H9 (cell line): Measurements from ENCODE around the gene MAP3K20. TPM values are rescaled to one million over a fixed set of nuclear protein-coding genes. Genes with fewer than 3 reads are reported as not detected.

Experiments
- DNase-seq: peaks from one replicate; pipeline ENCODE4 v3.0.0-alpha.2; 2017
- H2AFZ ChIP-seq: one replicate; pipeline ENCODE4 v1.6.1; 2013; ENCODE audit warnings: mild to moderate bottlenecking, low read length, control low read depth, moderate library complexity
- H2AK5ac ChIP-seq: 2 replicates; pipeline ENCODE4 v1.6.1; 2013; ENCODE audit warnings: low read length, control low read depth, mixed read lengths; ENCODE audit not compliant: insufficient read length
- H2BK120ac ChIP-seq: one replicate; pipeline ENCODE4 v1.6.1; 2013; ENCODE audit warnings: low read depth, mild to moderate bottlenecking, low read length, control low read depth, inconsistent platforms; ENCODE audit not compliant: poor library complexity, severe bottlenecking
- H2BK12ac ChIP-seq: 2 replicates; pipeline ENCODE4 v1.6.1; 2013; ENCODE audit warnings: low read length, control low read depth, mixed read lengths, low read depth; ENCODE audit not compliant: insufficient read length
- H2BK15ac ChIP-seq: 2 replicates; pipeline ENCODE4 v1.6.1; 2013; ENCODE audit warnings: low read depth, low read length, control low read depth
- H2BK20ac ChIP-seq: one replicate; pipeline ENCODE4 v1.6.1; 2013; ENCODE audit warnings: low read depth, mild to moderate bottlenecking, low read length, control low read depth, inconsistent platforms; ENCODE audit not compliant: poor library complexity, severe bottlenecking
- H2BK5ac ChIP-seq: 2 replicates; pipeline ENCODE4 v1.6.1; 2013; ENCODE audit warnings: low read length, control low read depth, mixed read lengths; ENCODE audit not compliant: insufficient read length
- H3K14ac ChIP-seq: 2 replicates; pipeline ENCODE4 v1.6.1; 2013; ENCODE audit warnings: low read length, control low read depth; ENCODE audit not compliant: insufficient read depth
- H3K18ac ChIP-seq: 2 replicates; pipeline ENCODE4 v1.6.1; 2013; ENCODE audit warnings: low read depth, mild to moderate bottlenecking, mixed read lengths, low read length, control low read depth; ENCODE audit not compliant: insufficient read length
- H3K23ac ChIP-seq: 2 replicates; pipeline ENCODE4 v1.6.1; 2013; ENCODE audit warnings: low read length, control low read depth, mixed read lengths, low read depth; ENCODE audit not compliant: insufficient read length
- H3K23me2 ChIP-seq: 2 replicates; pipeline ENCODE4 v1.6.1; 2013; ENCODE audit warnings: low read depth, mild to moderate bottlenecking, mixed read lengths, low read length, control low read depth; ENCODE audit not compliant: insufficient read length, poor library complexity, severe bottlenecking
- H3K27ac ChIP-seq: 2 replicates; pipeline ENCODE4 v1.5.1; 2013; ENCODE audit warnings: low read length, control low read depth, mixed read lengths, low read depth; ENCODE audit not compliant: insufficient read length
- H3K27me3 ChIP-seq: 2 replicates; pipeline ENCODE4 v1.6.1; 2013; ENCODE audit warnings: low read length, control low read depth, inconsistent platforms; ENCODE audit not compliant: insufficient read depth
- H3K4ac ChIP-seq: 2 replicates; pipeline ENCODE4 v1.6.1; 2013; ENCODE audit warnings: low read depth, mild to moderate bottlenecking, control low read depth, inconsistent platforms, low read length, moderate library complexity
- H3K4me1 ChIP-seq: 2 replicates; pipeline ENCODE4 v1.6.1; 2013; ENCODE audit warnings: low read length, control low read depth, inconsistent platforms; ENCODE audit not compliant: insufficient read depth
- H3K4me2 ChIP-seq: 2 replicates; pipeline ENCODE4 v1.6.1; 2013; ENCODE audit warnings: low read length, control low read depth, mixed read lengths; ENCODE audit not compliant: insufficient read length, insufficient read depth
- H3K56ac ChIP-seq: 2 replicates; pipeline ENCODE4 v1.6.1; 2013; ENCODE audit warnings: low read depth, mild to moderate bottlenecking, mixed read lengths, low read length, control low read depth; ENCODE audit not compliant: insufficient read length
- H3K79me1 ChIP-seq: 2 replicates; pipeline ENCODE4 v1.6.1; 2013; ENCODE audit warnings: low read depth, mild to moderate bottlenecking, moderate library complexity, low read length, control low read depth, inconsistent platforms; ENCODE audit not compliant: insufficient read depth, poor library complexity, severe bottlenecking
- H3K79me2 ChIP-seq: 2 replicates; pipeline ENCODE4 v1.6.1; 2013; ENCODE audit warnings: low read length, control low read depth, inconsistent platforms; ENCODE audit not compliant: insufficient read depth
- H3K9ac ChIP-seq: 2 replicates; pipeline ENCODE4 v1.6.1; 2013; ENCODE audit warnings: low read length, control low read depth, mixed read lengths; ENCODE audit not compliant: insufficient read length; ENCODE audit errors: extremely low read depth
- H3K9me3 ChIP-seq: one replicate; pipeline ENCODE4 v1.6.1; 2013; ENCODE audit warnings: low read depth, low read length, inconsistent platforms; ENCODE audit not compliant: control insufficient read depth
- H3T11ph ChIP-seq: one replicate; pipeline ENCODE4 v1.6.1; 2013; ENCODE audit warnings: mild to moderate bottlenecking, low read length, control low read depth, inconsistent platforms
- H4K20me1 ChIP-seq: one replicate; pipeline ENCODE4 v1.6.1; 2013; ENCODE audit not compliant: control insufficient read depth, insufficient read length, insufficient read depth
- H4K5ac ChIP-seq: 2 replicates; pipeline ENCODE4 v1.6.1; 2013; ENCODE audit warnings: low read depth, mild to moderate bottlenecking, mixed read lengths, low read length, control low read depth; ENCODE audit not compliant: insufficient read length
- H4K8ac ChIP-seq: replicated peaks from 2 replicates; pipeline ENCODE4 v1.6.1; 2013; ENCODE audit warnings: low read length, control low read depth, mixed read lengths, low read depth; ENCODE audit not compliant: insufficient read length
- H4K91ac ChIP-seq: 2 replicates; pipeline ENCODE4 v1.6.1; 2013; ENCODE audit warnings: low read depth, mild to moderate bottlenecking, moderate library complexity, mixed read lengths, low read length, control low read depth; ENCODE audit not compliant: insufficient read length
- H3K27ac Mint-ChIP-seq, 3 experiments: 2 replicates in 2 of 3; 3 replicates in 1 of 3; pipeline ENCODE4 v1.8.0; 2020 to 2021; ENCODE audit warnings: mixed read lengths in 3 of 3, mild to moderate bottlenecking in 1 of 3, moderate library complexity in 1 of 3
- H3K27me3 Mint-ChIP-seq: 2 replicates; pipeline ENCODE4 v1.8.0; 2021; ENCODE audit warnings: low read depth, mild to moderate bottlenecking, moderate library complexity, mixed read lengths
- H3K36me3 Mint-ChIP-seq, 3 experiments: 2 replicates in 2 of 3; 3 replicates in 1 of 3; pipeline ENCODE4 v1.8.0; 2020 to 2021; ENCODE audit warnings: low read depth in 3 of 3, mixed read lengths in 3 of 3; ENCODE audit not compliant: insufficient read depth in 1 of 3
- H3K4me1 Mint-ChIP-seq, 2 experiments: 2 replicates each; pipeline ENCODE4 v1.8.0; 2020; ENCODE audit warnings: mixed read lengths in 2 of 2
- H3K4me3 Mint-ChIP-seq, 2 experiments: 2 replicates in 1 of 2; 3 replicates in 1 of 2; pipeline ENCODE4 v1.8.0; 2020 to 2021; ENCODE audit warnings: mild to moderate bottlenecking in 2 of 2, mixed read lengths in 2 of 2, moderate library complexity in 1 of 2
- H3K9me3 Mint-ChIP-seq, 2 experiments: 2 replicates in 1 of 2; 3 replicates in 1 of 2; pipeline ENCODE4 v1.8.0; 2020; ENCODE audit warnings: mild to moderate bottlenecking in 2 of 2, mixed read lengths in 2 of 2, moderate library complexity in 1 of 2
- WGBS: extraction: QIAGEN DNeasy Blood & Tissue Kit; methylation state at CpG from one replicate; pipeline ENCODE4 v1.1.7; 2013; ENCODE audit warnings: missing lambda C conversion rate, low lambda C conversion rate, mixed read lengths; ENCODE audit not compliant: insufficient read length; ENCODE audit errors: extremely low coverage; 5-methylcytosine and 5-hydroxymethylcytosine counted together
- long read RNA-seq: library from polyadenylated mRNA; unstranded; transcript quantifications from one replicate; pipeline ENCODE4 v2.0.0, GENCODE V29; 2020
- total RNA-seq: library from RNA; stranded (reverse); gene quantifications from 2 replicates; pipeline ENCODE4 v1.2.1, GENCODE V29; 2021
- TF ChIP-seq, protein P1 (sequence below): fragments of 200-600 bp; sonication (generic); conservative IDR thresholded peaks from 3 replicates; pipeline ENCODE4 v1.8.0; 2021; ENCODE audit warnings: antibody characterized with exemption, mild to moderate bottlenecking

Gene MAP3K20
- 8.7 and 9.2 TPM in 2 replicates for total RNA-seq
- long read RNA-seq, full-length matches to known transcripts = 78 of 95 reads
- long read RNA-seq, partial matches to known transcripts = 8 of 95 reads
- long read RNA-seq, other reads (novel, unspliced or antisense) = 9 of 95 reads

DNA sequence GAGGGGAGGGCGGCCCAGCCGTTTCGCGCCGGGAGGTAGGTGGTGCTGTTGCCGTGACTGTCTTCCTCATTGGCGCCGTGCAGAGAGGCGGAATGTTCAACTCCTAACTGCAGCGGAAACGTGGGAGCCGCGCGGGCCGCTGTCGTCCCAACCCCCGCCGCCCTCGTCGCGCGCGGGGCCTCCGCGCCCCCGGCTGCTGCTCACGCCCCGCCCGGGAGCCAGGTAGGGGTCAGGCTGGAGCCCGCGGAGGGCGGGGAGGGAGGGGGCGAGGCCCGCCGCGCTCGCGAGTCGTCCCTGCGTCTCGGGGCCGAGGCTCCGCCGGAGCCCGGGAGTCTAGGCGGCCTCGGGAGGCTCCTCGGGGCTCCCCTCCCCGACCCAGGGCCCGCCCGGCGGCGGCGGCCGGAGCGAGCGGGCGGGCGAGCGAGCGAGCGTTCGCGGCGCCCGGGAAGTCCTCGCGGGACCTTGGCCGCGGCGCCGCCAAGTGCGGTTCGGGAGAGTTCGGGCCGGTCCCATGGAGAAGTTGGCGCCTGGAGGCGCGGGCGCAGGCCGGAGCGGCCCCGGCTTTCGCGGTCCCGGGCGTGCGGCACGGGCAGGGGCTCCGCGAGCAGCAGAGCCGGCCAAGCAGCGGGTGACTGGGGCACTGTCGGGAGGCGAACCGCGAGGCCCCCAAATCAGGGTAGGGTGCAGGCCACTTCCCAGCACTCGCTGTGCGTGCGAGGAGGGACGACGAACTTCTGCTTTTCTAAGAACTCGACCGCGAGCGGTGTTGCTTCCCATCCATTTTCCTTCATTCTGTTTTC lies at the start of gene MAP3K20:
MAP3K20 (plus strand) TSS at position 66 of the 800 bp plus-strand sequence. CDS start 15,186 bp downstream, outside the sequence.
- H2AFZ ChIP-seq = peak within 1 kb of the TSS; percentile 11
- H3K56ac ChIP-seq = no peak within 1 kb of the TSS
- H2BK20ac ChIP-seq = no peak within 1 kb of the TSS
- peaks cover 7% of the 10 kb centered on the region for H3K23me2 ChIP-seq
- no peak within 1 kb of the TSS for H3K23ac ChIP-seq
- H3K4ac ChIP-seq = no peak within 1 kb of the TSS
- no peak within 1 kb of the TSS for H3K27ac ChIP-seq
- no peaks in the 10 kb centered on the region for H3K79me1 ChIP-seq
- Mint-ChIP-seq H3K27ac (0 out of 7 replicates have a peak within 1 kb of the TSS, but pooled peaks of 1 of the 3 experiments have one; percentile 27), H3K36me3 (0 out of 7 replicates have a peak, but pooled peaks cover 0 to 2% (median 0%) of the 10 kb centered on the region in 3 experiments), H3K9me3 (no peaks in the 10 kb centered on the region; a peak in 1 of 5 replicates), H3K4me3 (peak within 1 kb of the TSS; percentile 80 to 90), H3K4me1 (peaks cover 13 to 16% of the 10 kb centered on the region in 2 experiments), H3K27me3 (peaks cover 10% of the 10 kb centered on the region)
- DNase-seq = peak; percentile 48
- H2BK15ac ChIP-seq = no peak within 1 kb of the TSS; the same call in 1 of the 2 replicates
- no peaks in the 10 kb centered on the region for H4K20me1 ChIP-seq
- no peaks in the 10 kb centered on the region for H3K9me3 ChIP-seq
- TF ChIP-seq, protein P1, sequence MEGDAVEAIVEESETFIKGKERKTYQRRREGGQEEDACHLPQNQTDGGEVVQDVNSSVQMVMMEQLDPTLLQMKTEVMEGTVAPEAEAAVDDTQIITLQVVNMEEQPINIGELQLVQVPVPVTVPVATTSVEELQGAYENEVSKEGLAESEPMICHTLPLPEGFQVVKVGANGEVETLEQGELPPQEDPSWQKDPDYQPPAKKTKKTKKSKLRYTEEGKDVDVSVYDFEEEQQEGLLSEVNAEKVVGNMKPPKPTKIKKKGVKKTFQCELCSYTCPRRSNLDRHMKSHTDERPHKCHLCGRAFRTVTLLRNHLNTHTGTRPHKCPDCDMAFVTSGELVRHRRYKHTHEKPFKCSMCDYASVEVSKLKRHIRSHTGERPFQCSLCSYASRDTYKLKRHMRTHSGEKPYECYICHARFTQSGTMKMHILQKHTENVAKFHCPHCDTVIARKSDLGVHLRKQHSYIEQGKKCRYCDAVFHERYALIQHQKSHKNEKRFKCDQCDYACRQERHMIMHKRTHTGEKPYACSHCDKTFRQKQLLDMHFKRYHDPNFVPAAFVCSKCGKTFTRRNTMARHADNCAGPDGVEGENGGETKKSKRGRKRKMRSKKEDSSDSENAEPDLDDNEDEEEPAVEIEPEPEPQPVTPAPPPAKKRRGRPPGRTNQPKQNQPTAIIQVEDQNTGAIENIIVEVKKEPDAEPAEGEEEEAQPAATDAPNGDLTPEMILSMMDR = peak; percentile 47; the same call in 1 of the 3 replicates
- no peaks in the 10 kb centered on the region for H3K79me2 ChIP-seq
- no peak within 1 kb of the TSS for H2AK5ac ChIP-seq
- H3K27me3 ChIP-seq = no peaks in the 10 kb centered on the region
- H2BK5ac ChIP-seq = no peak within 1 kb of the TSS
- H3K9ac ChIP-seq = peak within 1 kb of the TSS; percentile 93
- H3K4me2 ChIP-seq = peak within 1 kb of the TSS; percentile 96
- no peak within 1 kb of the TSS for H4K91ac ChIP-seq
- H4K5ac ChIP-seq = no peak within 1 kb of the TSS
- no peak within 1 kb of the TSS for H4K8ac ChIP-seq
- no peak within 1 kb of the TSS for H3T11ph ChIP-seq
- peak within 1 kb of the TSS; percentile 93 for H3K18ac ChIP-seq
- no CpG with 5 or more reads among the region's 106 CpGs for WGBS
- H3K4me1 ChIP-seq = 0 out of 2 replicates have a peak, but pooled peaks cover 2% of the 10 kb centered on the region
- H2BK12ac ChIP-seq = no peak within 1 kb of the TSS
- no peak within 1 kb of the TSS for H2BK120ac ChIP-seq
- peak within 1 kb of the TSS; percentile 97 for H3K14ac ChIP-seq
